Omental fat pad (tissue), 4 donors: ENCODE results near the gene PSMB7. TPM values are rescaled to one million over a fixed set of nuclear protein-coding genes. Genes with fewer than 3 reads are reported as not detected.

ENCODE experiments used
- ATAC-seq: fragments of 150-250 bp; one replicate; pipeline ENCODE4 v1.9.1; 2016; ENCODE audit warnings: mild to moderate bottlenecking, moderate library complexity; ENCODE audit not compliant: low FRiP score
- DNase-seq: peaks from one replicate; pipeline ENCODE4 v3.0.0-alpha.2; 2019; ENCODE audit warnings: low spot score
- CTCF ChIP-seq, 3 donors: fragments of 450-650 bp; IDR thresholded peaks; one replicate each; pipeline ENCODE4 v1.5.1; 2016 to 2017; ENCODE audit warnings: antibody characterized with exemption in 3 of 3, mild to moderate bottlenecking in 3 of 3, moderate library complexity in 2 of 3
- total RNA-seq, 4 donors: library from RNA; depleted of rRNA; stranded (reverse); fragments of >200 nt; gene quantifications; one replicate each; pipeline ENCODE4 v1.1.0, GENCODE V29; 2016

Gene PSMB7
- total RNA-seq, 4 donors from 2014 or later = 172 to 200 (median 187) TPM

GRCh38 chr9:124375726-124376125, 39.5 kb downstream of the PSMB7 start:
- TF ChIP-seq CTCF (IDR thresholded peaks at IDR 0.05) = no peak
- DNase-seq (no peak), ATAC-seq (no peak)

DNA sequence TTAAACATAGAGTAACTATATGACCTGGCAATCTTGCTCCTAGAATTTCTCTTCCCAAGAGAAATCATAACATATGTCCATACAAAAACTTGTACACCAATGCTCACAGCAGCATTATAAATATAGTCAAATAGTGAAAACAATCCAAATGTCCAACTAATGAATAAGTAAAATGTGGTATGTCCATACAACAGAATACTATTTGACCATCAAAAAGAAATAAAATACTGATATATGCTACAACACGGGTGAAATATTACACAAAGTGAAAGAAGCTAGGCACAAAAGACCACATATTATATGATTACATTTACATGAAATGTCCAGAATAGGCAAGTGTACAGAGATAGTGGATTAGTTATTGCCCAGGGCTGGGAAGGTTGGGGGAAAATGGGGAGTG, 41.4 kb downstream of the PSMB7 start:
- no peak for TF ChIP-seq CTCF (IDR thresholded peaks at IDR 0.05)
- no peak for ATAC-seq
- DNase-seq = no peak

DNA sequence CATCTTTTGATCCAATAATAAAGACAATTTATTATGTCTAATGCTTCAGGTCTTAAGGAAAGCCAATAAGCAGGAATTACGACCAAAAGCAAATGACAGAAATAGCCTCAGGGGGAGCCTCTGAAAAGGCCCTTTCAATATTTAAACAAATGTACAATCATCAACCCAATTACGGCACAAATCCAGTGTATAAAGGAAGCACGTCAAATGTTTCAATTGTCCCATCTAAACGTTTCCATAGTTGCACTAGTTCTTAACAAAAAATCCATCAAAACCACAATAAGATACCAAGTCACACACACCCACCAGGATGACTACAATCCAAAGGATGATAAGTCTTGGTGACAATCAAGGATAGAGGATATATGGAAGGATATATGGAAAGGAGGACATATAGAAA, 41.9 kb downstream of the PSMB7 start:
- TF ChIP-seq CTCF (IDR thresholded peaks at IDR 0.05) = no peak
- no peak for ATAC-seq
- no peak for DNase-seq

DNA sequence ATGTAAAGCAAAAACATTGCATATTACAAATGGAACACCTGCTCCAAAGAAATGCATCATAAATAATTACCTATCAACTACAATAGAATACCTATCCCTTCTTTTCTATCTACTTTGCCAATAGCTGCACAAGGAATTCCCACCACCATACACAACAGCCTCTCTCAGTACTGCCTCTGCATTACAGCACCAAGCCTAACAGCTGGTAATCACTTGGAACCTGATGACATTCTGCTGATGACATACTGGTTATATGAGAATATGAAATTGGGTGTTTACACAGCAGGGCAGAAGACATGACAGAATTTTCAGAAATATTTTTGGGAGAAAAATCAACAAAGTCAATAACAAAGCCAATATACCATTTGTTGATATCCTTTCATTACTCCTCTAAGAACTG, 43.2 kb downstream of the PSMB7 start:
- TF ChIP-seq CTCF (IDR thresholded peaks at IDR 0.05) = no peak
- no peak for ATAC-seq
- no peak for DNase-seq

DNA sequence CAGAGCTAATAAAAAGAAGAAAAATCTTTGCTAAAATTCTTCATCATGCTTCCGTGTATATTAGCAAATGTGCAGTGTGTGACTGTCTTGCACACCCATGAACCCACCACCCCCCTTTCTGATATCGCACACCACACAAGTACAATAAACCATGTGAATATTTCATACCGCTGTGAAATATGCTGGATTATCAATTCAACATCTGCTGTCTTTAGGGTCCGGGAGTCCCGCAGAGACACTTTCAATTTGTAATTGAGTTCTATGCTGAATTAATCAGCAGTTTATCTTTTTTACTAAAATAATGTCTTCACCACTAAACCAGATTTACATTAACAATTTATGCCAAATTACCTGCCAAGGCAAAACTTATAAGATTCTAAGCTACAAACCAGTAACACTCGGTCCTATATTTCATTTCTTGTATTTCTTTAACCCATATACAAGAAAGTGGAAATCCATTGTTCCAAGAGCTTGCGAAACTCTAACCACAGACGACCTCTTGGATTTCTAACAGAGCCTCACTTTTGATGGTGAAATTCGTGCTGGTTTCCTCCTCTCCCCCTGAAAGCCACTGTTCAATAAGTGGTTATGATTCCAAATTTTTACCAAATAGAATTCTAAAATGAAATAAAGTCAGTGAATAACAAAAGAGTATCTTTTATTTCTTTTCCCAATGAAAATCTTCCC, 44.2 kb downstream of the PSMB7 start:
- TF ChIP-seq CTCF (IDR thresholded peaks at IDR 0.05) = no peak
- DNase-seq (no peak), ATAC-seq (no peak)

DNA sequence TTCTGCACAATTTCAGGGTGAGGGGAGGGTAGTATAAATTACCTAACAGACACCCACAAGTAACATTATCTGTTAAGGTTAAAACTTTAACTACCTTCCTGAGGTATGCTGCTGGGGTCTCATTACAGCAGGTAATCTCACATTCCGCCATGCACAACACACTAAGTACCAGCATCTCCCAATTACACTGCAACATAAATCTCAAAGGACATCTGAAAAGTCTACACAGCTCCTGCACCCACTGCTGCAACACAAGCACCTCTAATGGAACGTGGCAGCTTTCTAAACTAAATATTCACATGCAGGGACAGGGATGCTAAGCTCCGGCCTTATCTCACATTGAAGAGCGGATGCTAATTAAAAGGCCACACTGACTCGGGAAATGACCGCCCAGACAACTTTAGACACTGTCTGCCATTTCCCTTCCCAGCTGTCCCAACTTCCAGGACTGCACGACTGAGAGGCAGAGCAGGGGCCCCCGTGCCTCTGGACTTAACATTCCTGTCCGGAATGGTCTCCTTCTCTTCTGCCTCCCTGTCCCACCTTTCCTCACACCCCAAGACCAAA, 45.9 kb downstream of the PSMB7 start:
- DNase-seq (no peak), ATAC-seq (no peak)
- TF ChIP-seq CTCF (IDR thresholded peaks at IDR 0.05) = no peak

GRCh38 chr9:124368692-124369091, 46.5 kb downstream of the PSMB7 start:
- no peak for TF ChIP-seq CTCF (IDR thresholded peaks at IDR 0.05)
- no peak for DNase-seq
- no peak for ATAC-seq
